Dendritic cell treated with granulocyte-macrophage colony-stimulating factor and Interleukin-4, amounts not matched to agents 40 ng/mL and 50 ng/mL, for 4 days (primary cell): Measurements from ENCODE around the gene SLC6A7.
"Not testable (repeated sequence)": the region's sequence is repeated elsewhere in the genome, so short reads cannot be mapped to it uniquely, and the experiment has no call there.

Source experiments
- H3K27ac Mint-ChIP-seq: one replicate; pipeline ENCODE4 v1.8.0; 2022; ENCODE audit warnings: mild to moderate bottlenecking, mixed read lengths
- H3K27me3 Mint-ChIP-seq: one replicate; pipeline ENCODE4 v1.8.0; 2022; ENCODE audit warnings: mild to moderate bottlenecking, mixed read lengths
- H3K36me3 Mint-ChIP-seq: one replicate; pipeline ENCODE4 v1.8.0; 2022; ENCODE audit warnings: low read depth, mixed read lengths
- H3K4me1 Mint-ChIP-seq: one replicate; pipeline ENCODE4 v1.8.0; 2022; ENCODE audit warnings: low read depth, mixed read lengths
- H3K4me3 Mint-ChIP-seq: one replicate; pipeline ENCODE4 v1.8.0; 2022; ENCODE audit warnings: mild to moderate bottlenecking, moderate library complexity, mixed read lengths
- H3K9me3 Mint-ChIP-seq: one replicate; pipeline ENCODE4 v1.8.0; 2022; ENCODE audit warnings: mixed read lengths
- intact Hi-C: fragments of 100-400 bp; cut with micrococcal nuclease; formaldehyde crosslinking; loops from one replicate; pipeline ENCODE4 v1.15.0; 2022

The SLC6A7 gene

GRCh38 chr5:150245808-150246207 is 55.9 kb downstream of the SLC6A7 start:
- peaks cover 8% of the 10 kb centered on the region for H3K4me1 Mint-ChIP-seq
- H3K36me3 Mint-ChIP-seq, result no peaks in the 10 kb centered on the region
- no peaks in the 10 kb centered on the region for H3K9me3 Mint-ChIP-seq
- peaks cover 8% of the 10 kb centered on the region for H3K27me3 Mint-ChIP-seq
- no peak overlapping the region for H3K4me3 Mint-ChIP-seq
- H3K27ac Mint-ChIP-seq, result no peak overlapping the region
- intact Hi-C loops, result no loop called here

GRCh38 chr5:150246429-150246828 is 56.6 kb downstream of the SLC6A7 start:
- no peak overlapping the region for H3K4me3 Mint-ChIP-seq
- H3K4me1 Mint-ChIP-seq, result peaks cover 4% of the 10 kb centered on the region
- H3K27me3 Mint-ChIP-seq, result peaks cover 8% of the 10 kb centered on the region
- no peak overlapping the region for H3K27ac Mint-ChIP-seq
- no peaks in the 10 kb centered on the region for H3K36me3 Mint-ChIP-seq
- intact Hi-C loops, result no loop called here
- no peaks in the 10 kb centered on the region for H3K9me3 Mint-ChIP-seq

GRCh38 chr5:150246835-150247234 is 57.0 kb downstream of the SLC6A7 start:
- H3K4me1 Mint-ChIP-seq, result no peaks in the 10 kb centered on the region
- H3K9me3 Mint-ChIP-seq, result no peaks in the 10 kb centered on the region
- no peak overlapping the region for H3K4me3 Mint-ChIP-seq
- intact Hi-C loops, result no loop called here
- H3K27ac Mint-ChIP-seq, result no peak overlapping the region
- H3K27me3 Mint-ChIP-seq, result peaks cover 6% of the 10 kb centered on the region
- H3K36me3 Mint-ChIP-seq, result no peaks in the 10 kb centered on the region

GRCh38 chr5:150247726-150248125 is 57.9 kb downstream of the SLC6A7 start:
- H3K4me1 Mint-ChIP-seq, result no peaks in the 10 kb centered on the region
- H3K9me3 Mint-ChIP-seq, result no peaks in the 10 kb centered on the region
- H3K27ac Mint-ChIP-seq, result no peak overlapping the region
- H3K27me3 Mint-ChIP-seq, result peaks cover 5% of the 10 kb centered on the region
- no peaks in the 10 kb centered on the region for H3K36me3 Mint-ChIP-seq
- H3K4me3 Mint-ChIP-seq, result no peak overlapping the region
- intact Hi-C loops, result no loop called here

- H3K4me3 Mint-ChIP-seq, intact Hi-C loops, H3K27ac Mint-ChIP-seq, H3K9me3 Mint-ChIP-seq, H3K27me3 Mint-ChIP-seq, H3K4me1 Mint-ChIP-seq, H3K36me3 Mint-ChIP-seq: not testable (repeated sequence)
These were observed 58.6 kb downstream of the SLC6A7 start for GRCh38 chr5:150248493-150248892.

- Mint-ChIP-seq H3K27ac (no peak overlapping the region), H3K36me3 (no peaks in the 10 kb centered on the region), H3K4me1 (no peaks in the 10 kb centered on the region), H3K9me3 (no peaks in the 10 kb centered on the region), H3K27me3 (peaks cover 3% of the 10 kb centered on the region), H3K4me3 (no peak overlapping the region)
- intact Hi-C loops, result no loop called here
These were observed 59.1 kb downstream of the SLC6A7 start for GRCh38 chr5:150248946-150249345.

GRCh38 chr5:150249744-150250143 is 59.9 kb downstream of the SLC6A7 start:
- Mint-ChIP-seq H3K36me3 (no peaks in the 10 kb centered on the region), H3K4me3 (no peak overlapping the region), H3K4me1 (no peaks in the 10 kb centered on the region), H3K27me3 (peaks cover 3% of the 10 kb centered on the region), H3K9me3 (no peaks in the 10 kb centered on the region), H3K27ac (no peak overlapping the region)
- intact Hi-C loops, result no loop called here

GRCh38 chr5:150251504-150251903 is 61.6 kb downstream of the SLC6A7 start:
- peaks cover 3% of the 10 kb centered on the region for H3K27me3 Mint-ChIP-seq
- intact Hi-C loops, result no loop called here
- H3K4me3 Mint-ChIP-seq, result no peak overlapping the region

GRCh38 chr5:150252489-150252888 is 62.6 kb downstream of the SLC6A7 start:
- no peak overlapping the region for H3K27ac Mint-ChIP-seq
- no peaks in the 10 kb centered on the region for H3K4me1 Mint-ChIP-seq
- H3K9me3 Mint-ChIP-seq, result no peaks in the 10 kb centered on the region
- H3K36me3 Mint-ChIP-seq, result no peaks in the 10 kb centered on the region
- intact Hi-C loops, result no loop called here
- peaks cover 3% of the 10 kb centered on the region for H3K27me3 Mint-ChIP-seq
- no peak overlapping the region for H3K4me3 Mint-ChIP-seq

More at GRCh38 chr5:150251504-150251903, 61.6 kb downstream of the SLC6A7 start:
- no peak overlapping the region for H3K27ac Mint-ChIP-seq
- no peaks in the 10 kb centered on the region for H3K36me3 Mint-ChIP-seq
- no peaks in the 10 kb centered on the region for H3K9me3 Mint-ChIP-seq
- no peaks in the 10 kb centered on the region for H3K4me1 Mint-ChIP-seq

GRCh38 chr5:150253416-150254208 is 63.8 kb downstream of the SLC6A7 start:
- Mint-ChIP-seq H3K27ac (no peak overlapping the region), H3K4me1 (no peaks in the 10 kb centered on the region), H3K27me3 (peaks cover 3% of the 10 kb centered on the region), H3K4me3 (no peak overlapping the region), H3K36me3 (no peaks in the 10 kb centered on the region), H3K9me3 (no peaks in the 10 kb centered on the region)
- intact Hi-C loops, result no loop called here

- no peak overlapping the region for H3K27ac Mint-ChIP-seq
- no peaks in the 10 kb centered on the region for H3K36me3 Mint-ChIP-seq
- no peaks in the 10 kb centered on the region for H3K9me3 Mint-ChIP-seq
- intact Hi-C loops, result no loop called here
- no peaks in the 10 kb centered on the region for H3K4me1 Mint-ChIP-seq
- peaks cover 3% of the 10 kb centered on the region for H3K27me3 Mint-ChIP-seq
- H3K4me3 Mint-ChIP-seq, result no peak overlapping the region
These were observed 64.5 kb downstream of the SLC6A7 start for GRCh38 chr5:150254363-150254762.

- Mint-ChIP-seq H3K4me1 (no peaks in the 10 kb centered on the region), H3K4me3 (no peak overlapping the region), H3K27me3 (peaks cover 2% of the 10 kb centered on the region), H3K9me3 (no peaks in the 10 kb centered on the region), H3K36me3 (no peaks in the 10 kb centered on the region), H3K27ac (no peak overlapping the region)
- intact Hi-C loops, result no loop called here
These were observed 64.9 kb downstream of the SLC6A7 start for GRCh38 chr5:150254774-150255173.

- H3K4me1 Mint-ChIP-seq, result no peaks in the 10 kb centered on the region
- H3K36me3 Mint-ChIP-seq, result no peaks in the 10 kb centered on the region
- intact Hi-C loops, result no loop called here
- no peaks in the 10 kb centered on the region for H3K27me3 Mint-ChIP-seq
- H3K9me3 Mint-ChIP-seq, result no peaks in the 10 kb centered on the region
- H3K27ac Mint-ChIP-seq, result no peak overlapping the region
- H3K4me3 Mint-ChIP-seq, result no peak overlapping the region
These were observed 66.0 kb downstream of the SLC6A7 start for GRCh38 chr5:150255659-150256409.

GRCh38 chr5:150256410-150257064 is 66.7 kb downstream of the SLC6A7 start:
- no peaks in the 10 kb centered on the region for H3K9me3 Mint-ChIP-seq
- no peak overlapping the region for H3K4me3 Mint-ChIP-seq
- no peaks in the 10 kb centered on the region for H3K4me1 Mint-ChIP-seq
- no peak overlapping the region for H3K27ac Mint-ChIP-seq
- no peaks in the 10 kb centered on the region for H3K27me3 Mint-ChIP-seq
- intact Hi-C loops, result no loop called here
- no peaks in the 10 kb centered on the region for H3K36me3 Mint-ChIP-seq
